Retinal pigment epithelial cell (primary cell): Measurements from ENCODE around the gene SECTM1.
A peak's percentile ranks its signal among the peaks of the same experiment; 100 is the strongest.
"Not testable (repeated sequence)": the region's sequence is repeated elsewhere in the genome, so short reads cannot be mapped to it uniquely, and the experiment has no call there.

ENCODE experiments used
- DNase-seq: peaks from one replicate; pipeline ENCODE4 v3.0.0-alpha.2; 2010; ENCODE audit warnings: low read depth
- H3K4me3 ChIP-seq: 2 replicates; pipeline ENCODE4 v1.5.1; 2011; ENCODE audit warnings: mild to moderate bottlenecking, low read length, control low read depth, moderate library complexity
- CTCF ChIP-seq: conservative IDR thresholded peaks from 2 replicates; pipeline ENCODE4 v1.5.1; 2011; ENCODE audit warnings: low read depth, low read length, control low read depth, inconsistent platforms

SECTM1 gene

GRCh38 chr17:82376042-82376730, 42.6 kb upstream of the SECTM1 start:
- H3K4me3 ChIP-seq = no peak overlapping the region
- no peak for DNase-seq
- no peak for TF ChIP-seq CTCF

- no peak for TF ChIP-seq CTCF
- no peak overlapping the region for H3K4me3 ChIP-seq
- DNase-seq = no peak
Measured at GRCh38 chr17:82375359-82376041, 41.9 kb upstream of the SECTM1 start.

GRCh38 chr17:82374626-82375331, 41.2 kb upstream of the SECTM1 start:
- TF ChIP-seq CTCF = no peak
- DNase-seq = no peak
- no peak overlapping the region for H3K4me3 ChIP-seq

- DNase-seq = no peak
- no peak overlapping the region for H3K4me3 ChIP-seq
- no peak for TF ChIP-seq CTCF
Measured at GRCh38 chr17:82373731-82374625, 40.4 kb upstream of the SECTM1 start.

GRCh38 chr17:82373072-82373452, 39.5 kb upstream of the SECTM1 start:
- not testable (repeated sequence) for DNase-seq, H3K4me3 ChIP-seq

GRCh38 chr17:82372249-82373071, 38.9 kb upstream of the SECTM1 start:
- DNase-seq = no peak
- H3K4me3 ChIP-seq = peak overlapping the region; percentile 31
- TF ChIP-seq CTCF = no peak
